ENCODE data around the gene KRT6B. TPM values are rescaled to one million over a fixed set of nuclear protein-coding genes. Genes with fewer than 3 reads are reported as not detected.
"Not testable (repeated sequence)": the region's sequence is repeated elsewhere in the genome, so short reads cannot be mapped to it uniquely, and the experiment has no call there.

Gene KRT6B
- total RNA-seq, 4 donors from 2014 or later, result not detected

DNA sequence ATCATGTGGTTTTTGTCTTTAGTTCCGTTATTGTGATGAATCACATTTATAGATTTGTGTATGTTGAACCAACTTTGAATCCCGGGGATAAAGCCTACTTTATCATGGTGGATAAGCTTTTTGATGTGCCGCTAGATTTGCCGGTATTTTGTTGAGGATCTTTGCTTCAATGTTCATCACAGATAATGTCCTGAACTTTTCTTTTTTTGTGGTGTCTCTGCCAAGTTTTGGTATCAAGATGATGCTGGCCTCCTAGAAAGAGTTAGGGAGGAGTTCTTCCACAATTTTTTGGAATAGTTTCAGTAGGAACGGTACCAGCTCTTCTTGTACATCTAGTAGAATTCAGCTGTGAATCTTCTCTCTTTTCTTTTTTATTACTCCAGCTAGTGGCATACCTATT, 6.9 kb upstream of the KRT6B start:
- ATAC-seq, result no peak
- Histone ChIP-seq H3K27me3 (no peaks in the 10 kb centered on the region), H3K9me3 (no peaks in the 10 kb centered on the region), H3K4me3 (no peak overlapping the region), H3K27ac (no peak overlapping the region), H3K36me3 (no peaks in the 10 kb centered on the region), H3K4me1 (no peaks in the 10 kb centered on the region)
- in situ Hi-C loops (cut with MboI; ENCODE audit: low sequenced_read_pairs in 4 of 4), result no loop called here
- no peak for TF ChIP-seq CTCF (IDR thresholded peaks at IDR 0.05 in 4 of 5, conservative IDR thresholded peaks at IDR 0.05 in 1 of 5)
- TF ChIP-seq POLR2A (IDR thresholded peaks at IDR 0.05), result no peak
- intact Hi-C loops (cut with DNase I; ENCODE audit: low total_unique reads), result no loop called here
- DNase-seq, result no peak

- intact Hi-C loops (cut with DNase I; ENCODE audit: low total_unique reads) (no loop called here), in situ Hi-C loops (cut with MboI; ENCODE audit: low sequenced_read_pairs in 4 of 4) (no loop called here)
- Histone ChIP-seq H3K9me3 (no peaks in the 10 kb centered on the region), H3K27ac (no peak overlapping the region), H3K4me3 (no peak overlapping the region), H3K27me3 (no peaks in the 10 kb centered on the region), H3K36me3 (no peaks in the 10 kb centered on the region), H3K4me1 (no peaks in the 10 kb centered on the region)
- no peak for TF ChIP-seq CTCF (IDR thresholded peaks at IDR 0.05 in 4 of 5, conservative IDR thresholded peaks at IDR 0.05 in 1 of 5)
- no peak for TF ChIP-seq POLR2A (IDR thresholded peaks at IDR 0.05)
- ATAC-seq (no peak), DNase-seq (no peak)
Observed at GRCh38 chr12:52455821-52456220, 3.9 kb upstream of the KRT6B start.

DNA sequence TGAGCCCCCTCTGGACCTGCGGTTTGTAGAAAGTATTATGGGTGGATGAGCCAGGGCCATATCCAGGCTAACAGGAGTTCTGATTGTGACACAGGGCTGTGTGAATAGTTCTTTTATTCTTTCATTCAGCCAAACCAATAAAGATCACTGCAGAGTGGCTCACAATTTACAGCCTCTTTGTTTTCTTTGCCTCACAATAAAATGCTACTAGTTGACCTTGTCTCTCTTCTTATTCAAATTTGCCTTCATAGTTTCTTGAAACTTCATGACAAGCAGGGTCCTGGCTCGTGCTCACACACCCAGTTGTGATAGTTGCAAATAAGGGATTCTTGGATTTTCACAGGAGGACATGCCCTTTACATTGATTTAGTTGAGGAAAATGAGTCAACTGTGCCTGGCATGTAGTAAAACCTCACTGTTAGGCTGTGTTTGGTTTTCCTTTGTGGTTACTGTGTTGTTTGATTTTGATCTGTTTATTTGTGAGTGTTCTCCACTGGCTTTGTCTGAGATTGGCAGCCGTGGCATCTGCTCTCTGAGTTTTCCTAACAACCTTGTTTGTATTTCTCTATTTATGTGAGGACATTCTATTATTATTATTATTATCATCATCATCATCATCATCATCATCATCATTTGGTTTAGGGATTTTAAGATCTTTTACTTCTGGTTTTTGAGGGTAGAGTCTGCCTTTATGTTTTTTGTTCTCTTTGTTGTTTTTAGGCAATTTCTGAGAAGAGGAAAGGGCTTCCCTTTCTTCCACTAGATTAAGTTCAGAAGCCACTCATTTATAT, 2.7 kb upstream of the KRT6B start:
- no peak for TF ChIP-seq CTCF (IDR thresholded peaks at IDR 0.05 in 4 of 5, conservative IDR thresholded peaks at IDR 0.05 in 1 of 5)
- no peak for TF ChIP-seq POLR2A (IDR thresholded peaks at IDR 0.05)
- no peaks in the 10 kb centered on the region for H3K36me3 ChIP-seq
- intact Hi-C loops (cut with DNase I; ENCODE audit: low total_unique reads) (no loop called here), in situ Hi-C loops (cut with MboI; ENCODE audit: low sequenced_read_pairs in 4 of 4) (no loop called here)
- H3K27ac ChIP-seq, result no peak overlapping the region
- no peaks in the 10 kb centered on the region for H3K27me3 ChIP-seq
- DNase-seq (no peak), ATAC-seq (no peak)
- no peaks in the 10 kb centered on the region for H3K4me1 ChIP-seq
- no peak overlapping the region for H3K4me3 ChIP-seq
- H3K9me3 ChIP-seq, result no peaks in the 10 kb centered on the region

- ATAC-seq (no peak), DNase-seq (no peak)
- H3K27ac ChIP-seq, result no peak overlapping the region
- no peaks in the 10 kb centered on the region for H3K27me3 ChIP-seq
- in situ Hi-C loops (cut with MboI; ENCODE audit: low sequenced_read_pairs in 4 of 4) (no loop called here), intact Hi-C loops (cut with DNase I; ENCODE audit: low total_unique reads) (no loop called here)
- no peaks in the 10 kb centered on the region for H3K4me1 ChIP-seq
- H3K4me3 ChIP-seq, result no peak overlapping the region
- H3K36me3 ChIP-seq, result no peaks in the 10 kb centered on the region
- H3K9me3 ChIP-seq, result no peaks in the 10 kb centered on the region
- TF ChIP-seq CTCF (IDR thresholded peaks at IDR 0.05 in 4 of 5, conservative IDR thresholded peaks at IDR 0.05 in 1 of 5) (no peak), POLR2A (IDR thresholded peaks at IDR 0.05) (no peak)
Observed at GRCh38 chr12:52448228-52448627, 3.7 kb downstream of the KRT6B start.

DNA sequence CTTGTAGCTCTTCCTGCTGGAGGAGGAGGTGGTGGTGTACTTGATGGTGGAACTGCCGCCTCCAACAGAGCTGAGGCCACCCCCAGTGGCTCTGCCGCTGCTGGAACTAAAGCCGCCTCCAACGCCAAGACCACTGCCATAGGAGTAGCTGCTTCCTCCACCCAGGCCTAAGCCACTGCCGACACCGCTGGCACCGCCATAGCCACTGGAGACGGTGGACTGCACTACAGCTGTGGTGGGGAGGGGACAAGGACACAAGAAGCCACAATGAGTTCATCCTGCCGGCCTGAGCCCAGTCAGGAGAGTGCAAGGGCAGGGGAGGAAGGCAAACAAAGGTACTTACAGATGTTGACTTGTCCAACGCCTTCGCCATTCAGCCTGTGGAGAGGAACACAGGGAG, 4.8 kb downstream of the KRT6B start:
- H3K27ac ChIP-seq; in situ Hi-C loops (cut with MboI; ENCODE audit: low sequenced_read_pairs in 4 of 4); H3K4me1 ChIP-seq; H3K27me3 ChIP-seq; intact Hi-C loops (cut with DNase I; ENCODE audit: low total_unique reads); H3K9me3 ChIP-seq; DNase-seq; ATAC-seq; H3K4me3 ChIP-seq; H3K36me3 ChIP-seq: not testable (repeated sequence)

All from gastrocnemius medialis (tissue), 4 donors.